Duodenal mucosa (tissue), 2 donors: Measurements from ENCODE around the gene RPS15.

Experiments used
- H3K27ac ChIP-seq: one replicate; pipeline ENCODE4 v1.7.0; 2013; ENCODE audit warnings: low read depth, low read length
- H3K27me3 ChIP-seq, 2 donors: one replicate each; pipeline ENCODE4 v1.7.0; 2013; ENCODE audit warnings: low read length in 2 of 2, control low read depth in 1 of 2; ENCODE audit not compliant: insufficient read depth in 2 of 2, control insufficient read depth in 1 of 2
- H3K36me3 ChIP-seq, 2 donors: one replicate each; pipeline ENCODE4 v1.7.0; 2013; ENCODE audit warnings: low read length in 2 of 2, control low read depth in 1 of 2; ENCODE audit not compliant: insufficient read depth in 2 of 2, control insufficient read depth in 1 of 2
- H3K4me1 ChIP-seq, 2 donors: one replicate each; pipeline ENCODE4 v1.7.0; 2013; ENCODE audit warnings: low read length in 2 of 2, control low read depth in 1 of 2; ENCODE audit not compliant: insufficient read depth in 2 of 2, control insufficient read depth in 1 of 2
- H3K4me3 ChIP-seq, 2 donors: one replicate each; pipeline ENCODE4 v1.7.0; 2013; ENCODE audit warnings: low read length in 2 of 2, low read depth in 1 of 2
- H3K9ac ChIP-seq, 2 donors: one replicate each; pipeline ENCODE4 v1.7.0; 2013; ENCODE audit warnings: low read length in 2 of 2, low read depth in 1 of 2
- H3K9me3 ChIP-seq, 2 donors: one replicate each; pipeline ENCODE4 v1.7.0; 2013; ENCODE audit warnings: low read length in 2 of 2, control low read depth in 1 of 2; ENCODE audit not compliant: control insufficient read depth in 1 of 2

Gene RPS15

GRCh38 chr19:1483979-1484428, 45.8 kb downstream of the RPS15 start:
- Histone ChIP-seq H3K36me3 (no peaks in the 10 kb centered on the region), H3K27me3 (no peaks in the 10 kb centered on the region), H3K4me3 (no peak overlapping the region), H3K4me1 (no peaks in the 10 kb centered on the region), H3K27ac (no peak overlapping the region), H3K9me3 (no peaks in the 10 kb centered on the region), H3K9ac (no peak overlapping the region)

DNA sequence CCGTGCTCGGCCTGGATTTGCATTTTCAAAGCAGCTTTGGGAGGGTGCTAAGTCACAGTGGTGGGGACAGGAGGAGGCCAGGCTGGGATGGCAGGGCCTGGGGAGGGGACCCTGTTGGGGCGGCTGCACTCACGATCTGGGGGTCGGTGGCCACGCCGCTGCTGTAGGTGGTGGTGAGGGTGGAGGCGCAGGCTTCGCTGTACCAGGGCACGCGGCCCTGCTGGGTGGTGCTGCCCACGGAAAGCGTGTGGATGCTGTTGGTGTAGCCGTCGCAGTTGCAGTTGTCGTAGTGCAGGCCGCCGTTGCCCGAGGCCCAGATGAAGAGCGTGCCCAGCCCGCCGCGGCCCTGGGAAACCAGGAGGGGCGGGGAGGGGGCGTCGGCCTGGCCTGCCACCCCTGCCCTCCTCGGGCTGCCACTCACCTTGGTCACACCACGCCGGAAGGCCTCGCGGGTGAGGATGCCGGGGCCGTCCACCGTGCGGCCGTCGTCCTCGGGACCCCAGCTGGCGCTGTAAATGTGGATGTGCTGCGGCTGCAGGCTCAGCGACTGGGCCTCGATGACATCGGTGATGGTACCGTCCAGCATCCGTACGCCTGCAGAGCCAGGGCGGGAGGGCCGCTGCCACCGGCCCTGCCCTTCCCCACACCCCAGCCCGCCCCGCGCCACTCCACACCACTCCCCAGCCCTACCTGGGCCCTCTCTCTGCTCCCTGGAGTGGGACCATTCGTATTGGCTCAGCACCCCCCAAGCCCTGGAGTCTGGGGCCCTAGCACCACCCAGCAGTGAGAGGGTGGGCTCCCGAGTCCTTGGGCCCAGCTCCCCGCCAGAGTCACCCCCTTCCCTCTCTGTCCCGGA, 48.8 kb downstream of the RPS15 start:
- H3K4me1 ChIP-seq: peaks cover 6 to 12% of the 10 kb centered on the region in 2 donors
- no peak overlapping the region for H3K27ac ChIP-seq
- H3K27me3 ChIP-seq: no peaks in the 10 kb centered on the region
- no peak overlapping the region for H3K4me3 ChIP-seq
- no peaks in the 10 kb centered on the region for H3K9me3 ChIP-seq
- H3K9ac ChIP-seq: no peak overlapping the region
- H3K36me3 ChIP-seq: no peaks in the 10 kb centered on the region

GRCh38 chr19:1487576-1488281, 49.5 kb downstream of the RPS15 start:
- peaks cover 8 to 15% of the 10 kb centered on the region in 2 donors for H3K4me1 ChIP-seq
- H3K9me3 ChIP-seq: no peaks in the 10 kb centered on the region
- no peak overlapping the region for H3K27ac ChIP-seq
- no peaks in the 10 kb centered on the region for H3K36me3 ChIP-seq
- H3K27me3 ChIP-seq: no peaks in the 10 kb centered on the region
- H3K9ac ChIP-seq: no peak overlapping the region
- H3K4me3 ChIP-seq: no peak overlapping the region

- Histone ChIP-seq H3K36me3 (no peaks in the 10 kb centered on the region), H3K27me3 (no peaks in the 10 kb centered on the region), H3K4me3 (no peak overlapping the region), H3K4me1 (peaks cover 13 to 19% of the 10 kb centered on the region in 2 donors), H3K27ac (no peak overlapping the region), H3K9ac (no peak overlapping the region), H3K9me3 (no peaks in the 10 kb centered on the region)
These were observed 50.0 kb downstream of the RPS15 start for GRCh38 chr19:1488282-1488601.

GRCh38 chr19:1489463-1490310, 51.5 kb downstream of the RPS15 start:
- H3K36me3 ChIP-seq: no peaks in the 10 kb centered on the region
- peak overlapping the region; percentile 58 for H3K27ac ChIP-seq
- peaks cover 28 to 32% of the 10 kb centered on the region in 2 donors for H3K4me1 ChIP-seq
- no peaks in the 10 kb centered on the region for H3K27me3 ChIP-seq
- H3K9ac ChIP-seq: peak overlapping the region; percentile 21 to 75
- H3K9me3 ChIP-seq: no peaks in the 10 kb centered on the region
- peak overlapping the region; percentile 64 for H3K4me3 ChIP-seq
